Osteoblast (primary cell): ENCODE results near the gene RBPJ. TPM values are rescaled to one million over a fixed set of nuclear protein-coding genes. Genes with fewer than 3 reads are reported as not detected.

Experiments
- DNase-seq: peaks from one replicate; pipeline ENCODE4 v3.0.0; 2011; ENCODE audit warnings: low spot score, mixed read lengths; ENCODE audit not compliant: insufficient read length; ENCODE audit errors: missing footprints
- H2AFZ ChIP-seq: 2 replicates; pipeline ENCODE4 v1.6.0; 2011; ENCODE audit warnings: mild to moderate bottlenecking, low read length
- H3K27ac ChIP-seq: 2 replicates; pipeline ENCODE4 v1.5.1; 2011; ENCODE audit warnings: mild to moderate bottlenecking, low read depth, low read length, moderate library complexity
- H3K27me3 ChIP-seq: 2 replicates; pipeline ENCODE4 v1.6.0; 2012; ENCODE audit warnings: mild to moderate bottlenecking, control low read depth, inconsistent platforms, low read length, moderate library complexity; ENCODE audit not compliant: insufficient read depth
- H3K36me3 ChIP-seq: 2 replicates; pipeline ENCODE4 v1.5.1; 2011; ENCODE audit warnings: mild to moderate bottlenecking, low read length, control low read depth, moderate library complexity; ENCODE audit not compliant: insufficient read depth
- H3K4me1 ChIP-seq: 2 replicates; pipeline ENCODE4 v1.5.1; 2011; ENCODE audit warnings: mild to moderate bottlenecking, low read length, control low read depth, moderate library complexity; ENCODE audit not compliant: insufficient read depth
- H3K4me2 ChIP-seq: 2 replicates; pipeline ENCODE4 v1.6.0; 2011; ENCODE audit warnings: mild to moderate bottlenecking, low read length; ENCODE audit not compliant: insufficient read depth
- H3K4me3 ChIP-seq: fragments of 200-600 bp; sonication (generic); 3 replicates; pipeline ENCODE4 v1.5.1; 2012; ENCODE audit warnings: mild to moderate bottlenecking, low read length, inconsistent platforms; ENCODE audit not compliant: insufficient read depth
- H3K79me2 ChIP-seq: 2 replicates; pipeline ENCODE4 v1.6.0; 2012; ENCODE audit warnings: mild to moderate bottlenecking, low read length, control low read depth, inconsistent platforms; ENCODE audit not compliant: insufficient read depth
- H3K9me3 ChIP-seq: 2 replicates; pipeline ENCODE4 v1.5.1; 2011; ENCODE audit warnings: low read depth, low read length, control low read depth
- H4K20me1 ChIP-seq: 2 replicates; pipeline ENCODE4 v1.6.0; 2012; ENCODE audit warnings: mild to moderate bottlenecking, low read length, control low read depth; ENCODE audit not compliant: insufficient read depth
- CTCF ChIP-seq: IDR thresholded peaks from 2 replicates; pipeline ENCODE4 v1.5.1; 2011; ENCODE audit warnings: mild to moderate bottlenecking, low read depth, low read length, moderate library complexity; ENCODE audit errors: extremely low read depth
- total RNA-seq: library from RNA; depleted of rRNA; stranded (reverse); fragments of >200 nt; gene quantifications from 2 replicates; pipeline ENCODE4 v1.2.3, GENCODE V29; 2012

Gene RBPJ
- total RNA-seq, 1 donor: 106 TPM

DNA sequence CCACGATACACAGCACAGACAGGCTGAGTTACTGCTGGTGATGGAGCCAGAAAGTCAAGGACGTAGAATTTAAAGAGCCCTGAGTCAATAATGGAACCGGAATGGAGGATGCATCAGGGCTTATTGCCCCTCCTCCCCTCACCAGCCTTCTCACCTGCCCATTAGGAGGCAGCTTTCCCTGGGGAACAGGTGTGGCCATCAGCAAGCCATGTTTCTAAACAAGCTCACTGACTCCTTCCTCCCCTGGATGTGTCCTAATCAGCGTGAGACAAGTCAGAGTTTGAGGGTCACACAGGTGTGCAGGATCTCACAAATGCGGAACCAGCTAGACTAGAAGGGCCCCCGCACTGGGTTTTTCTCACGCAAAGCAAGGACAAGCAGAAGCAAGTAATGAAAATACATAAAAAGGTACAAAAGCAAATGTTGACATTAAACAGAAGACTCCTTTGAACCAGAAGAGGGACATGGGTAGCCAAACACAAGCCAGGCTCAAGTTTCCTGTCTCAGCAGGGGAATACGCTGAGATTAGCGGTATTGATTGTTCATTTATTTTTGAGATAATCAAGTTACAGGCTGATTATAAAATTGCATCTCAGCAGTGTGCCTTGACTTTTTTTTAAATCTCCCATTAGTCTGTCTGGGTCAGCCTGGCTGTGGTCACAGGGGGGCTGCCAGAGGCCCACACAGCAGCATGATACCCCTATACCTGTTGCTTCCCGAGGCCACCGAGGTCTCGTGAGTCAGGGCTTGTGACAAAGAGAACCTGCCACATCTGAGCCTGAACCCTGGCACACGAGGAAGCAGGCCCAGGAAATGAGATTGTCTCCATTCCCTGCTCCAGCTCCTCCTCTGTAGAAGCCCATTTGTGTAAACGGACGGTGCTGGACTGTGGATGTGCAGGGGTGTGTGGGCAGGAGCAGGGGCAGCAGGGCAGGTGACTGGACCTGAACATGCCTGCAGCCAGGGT, 132.0 kb downstream of the RBPJ start:
- no peak for TF ChIP-seq CTCF
- Histone ChIP-seq H2AFZ (no peak overlapping the region), H3K4me1 (peaks cover 14% of the 10 kb centered on the region)

GRCh38 chr4:26454961-26455360, 134.1 kb downstream of the RBPJ start:
- no peak for TF ChIP-seq CTCF
- DNase-seq: no peak
- peaks cover 35% of the 10 kb centered on the region for H3K4me1 ChIP-seq

More for the DNA sequence above, 132.0 kb downstream of the RBPJ start:
- no peak overlapping the region for H3K4me2 ChIP-seq
- no peaks in the 10 kb centered on the region for H4K20me1 ChIP-seq
- no peaks in the 10 kb centered on the region for H3K9me3 ChIP-seq
- H3K4me3 ChIP-seq: no peak overlapping the region
- H3K79me2 ChIP-seq: no peaks in the 10 kb centered on the region
- no peaks in the 10 kb centered on the region for H3K36me3 ChIP-seq
- no peak overlapping the region for H3K27ac ChIP-seq
- H3K27me3 ChIP-seq: no peaks in the 10 kb centered on the region
- DNase-seq: no peak

GRCh38 chr4:26455571-26455970, 134.8 kb downstream of the RBPJ start:
- Histone ChIP-seq H3K36me3 (no peaks in the 10 kb centered on the region), H3K4me2 (no peak overlapping the region), H3K4me1 (peaks cover 40% of the 10 kb centered on the region), H2AFZ (peak overlapping the region; percentile 19), H4K20me1 (no peaks in the 10 kb centered on the region), H3K79me2 (no peaks in the 10 kb centered on the region), H3K4me3 (no peak overlapping the region), H3K27me3 (no peaks in the 10 kb centered on the region), H3K27ac (no peak overlapping the region), H3K9me3 (no peaks in the 10 kb centered on the region)
- no peak for TF ChIP-seq CTCF
- peak; percentile 45 for DNase-seq

More at GRCh38 chr4:26454961-26455360, 134.1 kb downstream of the RBPJ start:
- H3K9me3 ChIP-seq: no peaks in the 10 kb centered on the region
- no peaks in the 10 kb centered on the region for H3K79me2 ChIP-seq
- no peaks in the 10 kb centered on the region for H3K27me3 ChIP-seq
- H3K4me3 ChIP-seq: no peak overlapping the region
- no peak overlapping the region for H2AFZ ChIP-seq
- H3K36me3 ChIP-seq: no peaks in the 10 kb centered on the region
- H4K20me1 ChIP-seq: no peaks in the 10 kb centered on the region
- H3K27ac ChIP-seq: no peak overlapping the region
- H3K4me2 ChIP-seq: no peak overlapping the region

GRCh38 chr4:26457412-26457811, 136.6 kb downstream of the RBPJ start:
- H3K9me3 ChIP-seq: no peaks in the 10 kb centered on the region
- peak overlapping the region; percentile 6 for H3K27ac ChIP-seq
- no peak for TF ChIP-seq CTCF
- peaks cover 38% of the 10 kb centered on the region for H3K4me1 ChIP-seq
- no peaks in the 10 kb centered on the region for H3K36me3 ChIP-seq
- no peaks in the 10 kb centered on the region for H3K79me2 ChIP-seq
- H3K27me3 ChIP-seq: no peaks in the 10 kb centered on the region
- no peak overlapping the region for H3K4me2 ChIP-seq
- no peak for DNase-seq
- H2AFZ ChIP-seq: no peak overlapping the region
- no peaks in the 10 kb centered on the region for H4K20me1 ChIP-seq
- H3K4me3 ChIP-seq: no peak overlapping the region
